Activated gamma-delta T cell treated with anti-CD3 and anti-CD28 coated beads, Interleukin-2, amount 50 U/mL, for 16 hours (primary cell): ENCODE measurements around the gene PTPRN2.
"Not testable (repeated sequence)": the region's sequence is repeated elsewhere in the genome, so short reads cannot be mapped to it uniquely, and the experiment has no call there.

Source experiments
- DNase-seq: peaks from one replicate; pipeline ENCODE4 v3.0.0-alpha.2; 2020; ENCODE audit warnings: low read depth

Gene PTPRN2

GRCh38 chr7:158416283-158416933 is 171.2 kb downstream of the PTPRN2 start:
- no peak for DNase-seq

DNA sequence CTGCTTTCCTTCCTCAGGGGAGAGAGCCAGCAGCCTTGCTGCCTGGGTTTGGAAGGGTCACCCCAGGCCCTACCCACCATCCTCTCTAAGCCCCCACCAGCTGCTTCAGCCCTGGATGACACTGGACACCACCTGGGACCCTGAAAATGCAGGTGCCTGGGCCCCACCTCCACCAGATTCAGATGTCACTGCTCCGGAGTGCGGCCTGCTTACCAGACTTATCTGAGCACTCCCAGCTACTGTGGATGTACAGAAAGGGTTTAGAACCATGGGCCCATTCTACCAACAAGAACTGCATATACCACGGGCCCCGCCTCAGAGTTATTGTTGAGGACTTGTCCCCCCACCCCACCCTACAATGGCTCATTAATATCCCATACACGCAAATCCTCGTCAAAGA is 172.3 kb downstream of the PTPRN2 start:
- DNase-seq: no peak

- DNase-seq: no peak
These were observed 173.1 kb downstream of the PTPRN2 start for GRCh38 chr7:158414486-158414961.

- no peak for DNase-seq
These were observed 173.6 kb downstream of the PTPRN2 start for GRCh38 chr7:158414002-158414401.

- no peak for DNase-seq
These were observed 176.2 kb downstream of the PTPRN2 start for GRCh38 chr7:158411232-158411950.

GRCh38 chr7:158410720-158411119 is 176.9 kb downstream of the PTPRN2 start:
- DNase-seq: no peak

DNA sequence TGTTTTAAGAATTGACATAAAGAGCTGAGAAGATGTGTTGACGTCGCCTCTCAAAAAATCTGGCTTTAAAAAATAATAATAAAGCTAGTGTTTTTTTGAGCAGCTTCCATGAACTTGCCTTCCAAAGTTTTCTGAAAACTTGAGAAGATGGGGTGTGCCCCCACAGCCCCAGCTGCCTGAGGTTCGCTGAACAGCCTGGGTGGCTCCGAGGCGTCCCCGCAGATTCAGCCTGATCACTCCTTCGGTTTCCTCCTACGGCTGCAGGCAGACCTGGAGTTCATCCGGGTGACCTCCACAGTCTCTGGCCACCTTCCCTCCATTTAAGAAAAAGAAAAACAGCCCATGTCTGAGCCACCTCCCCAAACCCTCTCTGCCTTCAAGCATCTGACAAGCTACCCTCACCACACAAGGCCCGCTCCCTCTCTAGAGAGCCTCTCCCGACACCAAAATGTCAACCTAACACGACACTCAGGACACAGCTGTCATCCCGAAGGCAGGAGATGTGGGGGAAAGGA is 177.8 kb downstream of the PTPRN2 start:
- no peak for DNase-seq

GRCh38 chr7:158409120-158409519 is 178.5 kb downstream of the PTPRN2 start:
- no peak for DNase-seq

- no peak for DNase-seq
These were observed 179.2 kb downstream of the PTPRN2 start for GRCh38 chr7:158408318-158408920.

DNA sequence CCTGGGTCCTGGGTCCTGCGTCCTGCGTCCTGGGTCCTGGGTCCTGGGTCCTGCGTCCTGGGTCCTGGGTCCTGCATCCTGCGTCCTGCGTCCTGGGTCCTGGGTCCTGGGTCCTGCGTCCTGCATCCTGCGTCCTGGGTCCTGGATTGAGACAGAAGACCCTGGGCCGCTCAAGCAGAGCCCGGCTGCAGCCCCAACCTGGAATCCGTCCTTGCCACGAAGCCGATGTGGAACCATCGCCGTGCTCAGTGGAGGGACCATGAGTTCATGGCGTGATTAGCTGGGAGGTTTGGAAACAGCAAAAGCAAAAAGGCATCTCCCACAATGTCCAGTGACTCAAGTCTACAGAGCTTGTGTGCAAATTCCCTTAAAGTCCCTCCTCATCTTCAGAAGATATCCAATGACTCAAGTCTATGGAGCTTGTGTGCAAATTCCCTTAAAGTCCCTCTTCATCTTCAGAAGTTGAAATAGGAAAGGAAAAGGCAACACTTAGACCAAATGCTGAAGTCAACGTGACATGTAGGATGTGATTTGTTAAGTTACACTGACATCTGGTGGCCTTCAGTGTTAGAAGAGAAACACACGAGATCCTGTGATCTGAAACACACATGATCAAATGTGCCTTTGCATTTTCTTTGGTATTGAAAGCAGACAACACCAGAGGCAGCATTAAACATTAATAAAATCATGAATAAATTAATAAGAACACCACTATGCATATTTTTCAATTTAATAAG is 179.9 kb downstream of the PTPRN2 start:
- DNase-seq: no peak

- no peak for DNase-seq
These were observed 180.8 kb downstream of the PTPRN2 start for GRCh38 chr7:158406801-158407200.

GRCh38 chr7:158406364-158406763 is 181.3 kb downstream of the PTPRN2 start:
- DNase-seq: no peak

DNA sequence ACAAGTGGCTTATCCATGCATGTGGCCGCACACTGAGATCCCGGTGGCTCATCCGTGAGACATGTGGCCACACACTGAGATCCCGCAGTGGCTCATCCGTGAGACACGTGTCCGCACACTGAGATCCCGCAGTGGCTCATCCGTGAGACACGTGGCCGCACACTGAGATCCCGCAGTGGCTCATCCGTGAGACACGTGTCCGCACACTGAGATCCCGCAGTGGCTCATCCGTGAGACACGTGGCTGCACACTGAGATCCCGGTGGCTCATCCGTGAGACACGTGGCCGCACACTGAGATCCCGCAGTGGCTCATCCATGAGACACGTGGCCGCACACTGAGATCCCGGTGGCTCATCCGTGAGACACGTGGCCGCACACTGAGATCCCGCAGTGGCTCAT is 181.9 kb downstream of the PTPRN2 start:
- not testable (repeated sequence) for DNase-seq

DNA sequence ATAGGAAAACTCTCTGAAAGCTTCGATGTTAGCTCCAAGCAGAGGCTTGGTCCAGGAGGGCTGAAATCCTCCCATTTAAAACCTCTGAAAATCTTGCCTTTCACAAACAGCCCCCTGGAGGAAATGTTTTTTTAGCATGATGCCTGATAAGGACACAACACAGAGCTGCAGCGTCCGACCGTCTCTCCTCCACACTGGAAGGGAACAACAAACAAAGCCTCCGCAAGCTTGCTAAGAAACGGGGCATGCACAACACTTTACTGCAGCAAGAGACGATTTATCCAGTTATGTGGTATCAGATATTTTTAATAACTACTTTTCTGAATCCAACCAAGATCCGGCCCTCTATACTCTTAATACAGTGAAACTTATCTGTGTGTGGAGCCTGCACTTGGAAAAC is 182.3 kb downstream of the PTPRN2 start:
- no peak for DNase-seq

GRCh38 chr7:158404031-158404761 is 183.4 kb downstream of the PTPRN2 start:
- no peak for DNase-seq

- DNase-seq: no peak
These were observed 184.4 kb downstream of the PTPRN2 start for GRCh38 chr7:158403013-158403821.

- no peak for DNase-seq
These were observed 185.2 kb downstream of the PTPRN2 start for GRCh38 chr7:158402471-158402870.

DNA sequence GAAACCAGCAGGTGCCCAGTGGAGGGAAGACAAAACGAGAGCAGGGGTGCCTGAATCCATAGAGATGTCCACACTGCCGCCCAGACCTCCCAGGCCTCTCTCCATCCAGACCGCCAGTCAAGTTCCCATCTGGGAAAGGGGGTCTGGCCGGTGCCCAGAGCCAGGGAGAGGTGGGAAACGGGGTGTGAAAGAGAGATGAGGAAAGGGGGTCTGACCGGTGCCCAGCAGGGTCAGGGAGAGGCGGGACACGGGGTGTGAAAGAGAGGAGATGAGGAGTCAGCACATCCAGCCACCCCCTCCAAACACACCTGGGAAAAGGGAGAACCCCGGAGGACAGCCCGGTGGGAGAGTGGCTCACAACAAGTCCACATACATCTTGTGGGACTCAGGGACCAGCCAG is 185.8 kb downstream of the PTPRN2 start:
- no peak for DNase-seq

DNA sequence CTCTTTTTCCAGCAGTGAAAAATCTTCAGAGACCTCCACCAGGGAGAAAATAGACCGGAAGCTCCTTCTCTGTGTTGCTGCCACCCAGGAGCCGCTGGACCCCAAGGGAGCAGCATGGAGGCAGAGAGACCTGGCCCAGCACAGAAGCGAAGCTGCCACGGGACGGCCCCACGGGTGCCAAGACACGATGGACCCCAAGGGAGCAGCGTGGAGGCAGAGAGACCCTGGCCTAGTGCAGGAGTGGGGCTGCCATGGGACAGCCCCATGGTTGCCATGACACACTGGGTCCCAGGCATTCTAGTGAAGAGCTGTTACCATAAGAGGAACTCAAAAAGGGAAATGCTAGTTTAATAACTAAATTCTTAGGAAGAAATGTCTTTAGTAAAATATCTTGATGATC is 186.3 kb downstream of the PTPRN2 start:
- no peak for DNase-seq

DNA sequence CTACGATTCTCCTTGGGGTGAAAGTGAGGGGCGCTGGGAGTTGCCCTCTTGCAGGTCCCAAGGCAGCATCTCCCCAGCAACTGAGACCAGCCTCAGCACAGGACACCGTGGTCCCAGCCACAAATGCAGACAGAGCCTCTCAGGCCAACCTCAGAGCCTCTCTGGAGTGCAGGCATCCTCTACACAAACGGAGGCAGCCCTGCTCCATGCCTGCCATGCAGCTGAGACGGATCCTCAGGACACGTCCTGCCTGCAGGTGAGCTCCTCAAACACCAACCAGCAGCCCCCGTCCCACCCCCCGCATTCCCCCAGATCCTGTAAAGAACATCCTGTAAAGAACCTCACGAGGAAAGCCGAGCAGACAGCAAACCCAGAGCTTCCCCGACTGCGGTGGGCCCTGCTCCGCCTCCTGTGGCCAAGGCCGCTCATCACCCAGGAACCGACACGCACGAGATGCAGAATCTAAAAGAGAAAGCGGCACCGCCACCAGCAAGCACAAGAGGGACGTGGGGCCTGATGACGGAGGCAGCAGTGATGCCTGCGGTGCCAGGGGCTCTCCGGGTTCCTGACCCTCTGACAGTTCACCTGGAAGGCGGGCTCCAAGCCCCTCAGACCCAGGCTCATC is 186.9 kb downstream of the PTPRN2 start:
- no peak for DNase-seq
